Measurements from ENCODE around the gene ADCY4.

Gene ADCY4

DNA sequence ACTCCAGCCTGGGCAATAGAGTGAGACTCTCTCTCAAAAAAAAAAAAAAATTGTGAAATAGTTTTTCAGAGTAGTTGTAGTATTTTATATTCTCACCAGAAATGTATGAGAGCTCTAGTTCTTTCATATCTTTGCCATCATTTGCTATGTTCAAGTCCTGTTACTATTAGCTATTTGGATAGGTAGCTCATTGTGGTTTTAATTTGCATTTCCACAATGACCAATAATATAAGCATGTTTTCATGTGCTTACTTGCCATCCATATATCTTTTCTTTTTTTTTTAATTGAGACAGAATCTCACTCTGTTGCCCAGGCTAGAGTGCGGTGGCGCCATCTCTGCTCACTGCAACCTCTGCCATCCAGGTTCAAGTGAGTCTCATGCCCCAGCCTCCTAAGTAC lies 13.3 kb upstream of the ADCY4 start:
- DNase-seq (ENCODE audit: low read depth in 2 of 2), result no peak
- TF ChIP-seq, protein P1, sequence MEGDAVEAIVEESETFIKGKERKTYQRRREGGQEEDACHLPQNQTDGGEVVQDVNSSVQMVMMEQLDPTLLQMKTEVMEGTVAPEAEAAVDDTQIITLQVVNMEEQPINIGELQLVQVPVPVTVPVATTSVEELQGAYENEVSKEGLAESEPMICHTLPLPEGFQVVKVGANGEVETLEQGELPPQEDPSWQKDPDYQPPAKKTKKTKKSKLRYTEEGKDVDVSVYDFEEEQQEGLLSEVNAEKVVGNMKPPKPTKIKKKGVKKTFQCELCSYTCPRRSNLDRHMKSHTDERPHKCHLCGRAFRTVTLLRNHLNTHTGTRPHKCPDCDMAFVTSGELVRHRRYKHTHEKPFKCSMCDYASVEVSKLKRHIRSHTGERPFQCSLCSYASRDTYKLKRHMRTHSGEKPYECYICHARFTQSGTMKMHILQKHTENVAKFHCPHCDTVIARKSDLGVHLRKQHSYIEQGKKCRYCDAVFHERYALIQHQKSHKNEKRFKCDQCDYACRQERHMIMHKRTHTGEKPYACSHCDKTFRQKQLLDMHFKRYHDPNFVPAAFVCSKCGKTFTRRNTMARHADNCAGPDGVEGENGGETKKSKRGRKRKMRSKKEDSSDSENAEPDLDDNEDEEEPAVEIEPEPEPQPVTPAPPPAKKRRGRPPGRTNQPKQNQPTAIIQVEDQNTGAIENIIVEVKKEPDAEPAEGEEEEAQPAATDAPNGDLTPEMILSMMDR (IDR thresholded peaks at IDR 0.05; ENCODE audit: low read depth, low read length), result no peak

DNA sequence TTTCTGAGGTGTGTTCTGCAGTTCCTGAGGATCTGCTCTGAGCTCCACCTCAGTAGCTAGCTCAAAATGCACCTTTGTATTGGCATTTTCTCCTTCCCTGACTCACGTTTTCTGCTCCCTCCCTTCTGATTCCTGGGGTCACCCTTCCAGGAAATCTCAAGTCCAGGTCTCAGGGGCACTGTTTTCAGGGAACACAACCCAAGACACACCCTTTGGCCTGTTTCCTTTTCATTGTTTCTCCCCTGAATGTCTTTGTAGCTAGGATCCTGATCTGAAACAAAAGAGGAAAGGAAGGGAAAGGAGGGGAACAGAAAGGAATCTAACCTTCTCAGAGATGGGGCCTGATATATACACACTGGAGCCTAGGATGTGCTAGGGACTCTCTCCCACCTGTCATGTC lies 12.3 kb upstream of the ADCY4 start:
- DNase-seq (ENCODE audit: low read depth in 2 of 2), result no peak
- TF ChIP-seq, protein P1 (IDR thresholded peaks at IDR 0.05; ENCODE audit: low read depth, low read length), result no peak
- no peak overlapping the region for H3K4me3 ChIP-seq (replicated peaks in 1 of 2; ENCODE audit: low read depth in 2 of 2, low read length in 2 of 2)

More for the DNA sequence above, 13.3 kb upstream of the ADCY4 start:
- no peak overlapping the region for H3K4me3 ChIP-seq (replicated peaks in 1 of 2; ENCODE audit: low read depth in 2 of 2, low read length in 2 of 2)

DNA sequence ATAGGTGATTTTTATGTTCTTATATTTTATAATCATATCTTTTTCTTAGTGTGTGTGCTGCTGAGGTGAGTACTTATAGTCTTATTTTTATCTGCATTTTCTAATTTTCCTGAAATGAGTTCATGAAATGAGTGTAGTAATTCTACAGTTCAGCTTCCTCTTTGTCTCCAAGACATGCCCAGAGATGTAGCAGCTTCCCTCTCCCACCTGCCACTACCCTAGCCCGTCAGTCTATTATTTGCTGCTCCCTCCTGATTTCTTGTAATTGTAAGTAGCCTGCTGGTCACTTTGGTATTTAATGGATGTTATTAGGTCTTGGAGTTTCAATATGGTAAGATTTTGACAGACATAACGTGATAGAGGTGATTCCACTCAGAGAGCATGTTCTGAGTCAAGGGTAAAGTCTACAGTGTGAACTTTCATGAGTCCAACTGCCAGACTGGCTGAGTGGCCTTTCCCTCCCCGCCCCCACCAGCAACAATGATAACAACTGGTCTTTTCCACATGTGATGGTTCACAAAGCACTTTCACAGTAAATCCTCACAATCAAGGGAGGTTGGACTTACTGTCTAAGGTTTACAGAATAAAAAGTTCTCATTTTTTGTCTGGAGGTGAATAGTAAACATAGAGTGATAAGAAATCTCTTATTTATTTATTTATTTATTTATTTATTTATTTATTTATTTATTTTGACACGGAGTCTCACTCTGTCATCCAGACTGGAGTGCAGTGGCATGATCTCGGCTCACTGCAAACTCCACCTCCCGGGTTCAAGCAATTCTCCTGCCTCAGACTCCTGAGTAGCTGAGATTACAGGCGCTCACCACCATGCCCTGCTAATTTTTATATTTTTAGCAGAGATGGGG lies 9.2 kb upstream of the ADCY4 start:
- TF ChIP-seq, protein P1 (IDR thresholded peaks at IDR 0.05; ENCODE audit: low read depth, low read length), result no peak
- no peak overlapping the region for H3K4me3 ChIP-seq (replicated peaks in 1 of 2; ENCODE audit: low read depth in 2 of 2, low read length in 2 of 2)
- no peak for DNase-seq (ENCODE audit: low read depth in 2 of 2)

DNA sequence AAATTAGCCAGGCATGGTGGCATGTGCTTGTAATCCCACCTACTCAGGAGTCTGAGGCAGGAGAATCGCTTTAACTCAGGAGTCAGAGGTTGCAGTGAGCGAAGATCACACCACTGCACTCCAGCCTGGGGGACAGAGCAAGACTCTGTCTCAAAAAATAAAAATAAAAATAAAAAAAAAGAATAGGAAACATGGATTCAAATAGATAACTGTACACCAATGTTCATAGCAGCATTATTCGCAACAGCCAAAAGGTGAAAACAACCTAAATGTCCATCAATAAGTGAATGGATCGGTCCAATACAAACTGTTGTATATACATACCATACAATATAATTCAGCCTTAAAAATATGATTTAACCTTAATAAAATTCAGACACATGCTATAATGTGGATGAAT lies 8.0 kb upstream of the ADCY4 start:
- DNase-seq (ENCODE audit: low read depth in 2 of 2), result no peak
- TF ChIP-seq, protein P1 (IDR thresholded peaks at IDR 0.05; ENCODE audit: low read depth, low read length), result no peak
- H3K4me3 ChIP-seq (replicated peaks in 1 of 2; ENCODE audit: low read depth in 2 of 2, low read length in 2 of 2), result no peak overlapping the region

DNA sequence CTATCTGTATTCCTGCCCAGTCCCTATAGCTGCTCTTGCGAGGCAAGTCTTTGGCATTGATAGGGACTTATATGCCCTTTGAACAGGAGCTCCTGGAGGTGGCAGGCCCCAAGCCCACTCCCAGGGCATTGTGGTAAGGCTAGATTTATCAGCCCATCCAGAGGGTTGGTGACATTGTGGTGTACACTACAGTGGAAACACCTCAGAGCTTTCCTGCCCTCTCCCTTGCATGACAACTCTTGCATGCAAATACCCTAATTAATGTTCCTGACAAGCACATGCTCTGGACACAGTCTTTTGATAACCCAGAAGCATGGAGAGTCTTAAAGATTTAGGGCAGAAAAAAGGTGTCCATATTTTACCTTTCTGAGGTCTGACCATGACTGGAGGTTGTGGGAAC lies 5.7 kb upstream of the ADCY4 start:
- DNase-seq (ENCODE audit: low read depth in 2 of 2), result no peak
- H3K4me3 ChIP-seq (replicated peaks in 1 of 2; ENCODE audit: low read depth in 2 of 2, low read length in 2 of 2), result no peak overlapping the region
- TF ChIP-seq, protein P1 (IDR thresholded peaks at IDR 0.05; ENCODE audit: low read depth, low read length), result no peak

DNA sequence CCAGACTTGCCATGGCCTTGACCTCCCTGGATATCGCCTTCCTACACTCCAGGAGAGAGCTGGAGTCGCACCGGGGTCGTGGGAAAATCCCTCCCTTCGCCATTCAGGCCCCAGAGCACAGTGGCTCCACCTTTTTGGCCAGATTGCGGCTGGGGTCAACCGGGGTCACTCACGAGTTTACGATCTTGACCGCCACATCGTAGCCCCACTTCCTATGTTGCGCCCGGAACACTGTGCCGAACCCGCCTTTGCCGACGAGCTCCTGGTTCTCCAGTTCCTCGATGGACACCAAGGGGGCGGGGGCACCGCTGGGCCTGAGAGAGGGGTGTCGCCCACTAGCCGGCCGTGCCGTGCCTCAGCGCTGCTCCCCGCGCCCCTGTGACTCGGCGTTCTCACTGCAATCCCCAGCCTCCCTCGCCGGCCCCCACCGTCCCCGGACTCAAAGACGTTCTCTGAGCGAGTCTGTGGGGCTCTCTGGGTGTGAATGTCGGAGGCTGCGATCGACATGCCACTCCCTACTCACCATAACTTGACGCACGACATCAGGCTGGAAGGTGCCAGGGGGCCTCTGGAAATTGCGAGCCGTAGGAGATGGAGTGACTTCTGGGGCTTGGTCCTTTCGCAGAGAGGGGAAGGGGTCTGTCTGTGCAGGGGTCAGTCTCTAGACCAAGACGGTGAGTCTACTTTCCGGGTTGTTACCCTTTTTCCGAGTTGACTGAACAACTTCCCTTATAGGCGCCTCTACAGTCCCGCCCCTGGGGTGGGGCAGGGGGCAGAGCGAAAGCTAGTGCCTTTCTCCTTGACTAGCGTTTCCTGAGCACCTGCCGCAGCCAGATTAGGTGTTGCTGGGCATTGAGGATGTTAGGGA lies 4.6 kb upstream of the ADCY4 start, which contains the start of gene RIPK3:
Gene RIPK3 (minus strand): TSS at position 708 of the 868 bp plus-strand sequence. CDS start 165 bp downstream, at position 543.
- no peak for DNase-seq (ENCODE audit: low read depth in 2 of 2)
- H3K4me3 ChIP-seq (replicated peaks in 1 of 2; ENCODE audit: low read depth in 2 of 2, low read length in 2 of 2), result peak within 1 kb of the TSS; percentile 8 to 31
- TF ChIP-seq, protein P1 (IDR thresholded peaks at IDR 0.05; ENCODE audit: low read depth, low read length), result no peak
